Right atrium auricular region (tissue), 2 donors: ENCODE data around the gene HBE1. TPM values are rescaled to one million over a fixed set of nuclear protein-coding genes. Genes with fewer than 3 reads are reported as not detected.

ENCODE experiments used
- DNase-seq: peaks from one replicate; pipeline ENCODE4 v3.0.0-alpha.2; 2019; ENCODE audit warnings: low spot score
- H3K27ac ChIP-seq, 2 donors: fragments of 200-600 bp; sonication (generic); 1 replicate in 1 of 2; 2 replicates in 1 of 2; pipeline ENCODE4 v1.5.1; 2016 to 2019
- H3K27me3 ChIP-seq, 2 donors: fragments of 200-600 bp; sonication (generic); one replicate each; pipeline versions ENCODE4 v1.5.1 to v1.6.0; 2017 to 2019
- H3K36me3 ChIP-seq: fragments of 200-600 bp; sonication (generic); one replicate; pipeline ENCODE4 v1.5.1; 2016
- H3K4me1 ChIP-seq, 2 donors: fragments of 200-600 bp; sonication (generic); one replicate each; pipeline versions ENCODE4 v1.5.1 to v1.6.0; 2017 to 2019
- H3K4me3 ChIP-seq, 2 donors: fragments of 200-600 bp; sonication (generic); 1 replicate in 1 of 2; 2 replicates in 1 of 2; pipeline ENCODE4 v1.5.1; 2017 to 2019; ENCODE audit warnings: mild to moderate bottlenecking in 1 of 2, moderate library complexity in 1 of 2
- H3K9me3 ChIP-seq, 2 donors: fragments of 200-600 bp; sonication (generic); one replicate each; pipeline ENCODE4 v1.5.1; 2019
- CTCF ChIP-seq, 2 donors: fragments of 200-600 bp; sonication (generic); IDR thresholded peaks; one replicate each; pipeline ENCODE4 v1.5.1; 2019; ENCODE audit warnings: antibody characterized with exemption in 2 of 2
- total RNA-seq, 2 donors: library from RNA; depleted of rRNA; stranded (reverse); fragments of >200 nt; gene quantifications; one replicate each; pipeline ENCODE4 v1.1.0, GENCODE V29; 2016

Gene HBE1
- total RNA-seq, 2 donors from 2014 or later: not detected

GRCh38 chr11:5277807-5278382 lies 8.2 kb upstream of the HBE1 start:
- Histone ChIP-seq H3K36me3 (no peaks in the 10 kb centered on the region), H3K27ac (no peak overlapping the region), H3K9me3 (no peaks in the 10 kb centered on the region), H3K4me1 (no peaks in the 10 kb centered on the region), H3K27me3 (no peaks in the 10 kb centered on the region), H3K4me3 (no peak overlapping the region)
- no peak for TF ChIP-seq CTCF (IDR thresholded peaks at IDR 0.05)
- no peak for DNase-seq

GRCh38 chr11:5276697-5277096 lies 7.0 kb upstream of the HBE1 start:
- Histone ChIP-seq H3K9me3 (no peaks in the 10 kb centered on the region), H3K27me3 (no peaks in the 10 kb centered on the region)

GRCh38 chr11:5275369-5276110 lies 5.8 kb upstream of the HBE1 start:
- TF ChIP-seq CTCF (IDR thresholded peaks at IDR 0.05): no peak
- H3K27ac ChIP-seq: no peak overlapping the region
- H3K36me3 ChIP-seq: no peaks in the 10 kb centered on the region
- H3K4me1 ChIP-seq: no peaks in the 10 kb centered on the region
- DNase-seq: no peak
- H3K27me3 ChIP-seq: no peaks in the 10 kb centered on the region
- no peak overlapping the region for H3K4me3 ChIP-seq
- no peaks in the 10 kb centered on the region for H3K9me3 ChIP-seq

More at GRCh38 chr11:5276697-5277096, 7.0 kb upstream of the HBE1 start:
- Histone ChIP-seq H3K36me3 (no peaks in the 10 kb centered on the region), H3K4me3 (no peak overlapping the region), H3K27ac (no peak overlapping the region), H3K4me1 (no peaks in the 10 kb centered on the region)
- no peak for DNase-seq
- no peak for TF ChIP-seq CTCF (IDR thresholded peaks at IDR 0.05)

- H3K27me3 ChIP-seq: no peaks in the 10 kb centered on the region
- DNase-seq: no peak
- no peak for TF ChIP-seq CTCF (IDR thresholded peaks at IDR 0.05)
- H3K27ac ChIP-seq: no peak overlapping the region
- H3K9me3 ChIP-seq: no peaks in the 10 kb centered on the region
- no peak overlapping the region for H3K4me3 ChIP-seq
- no peaks in the 10 kb centered on the region for H3K4me1 ChIP-seq
- H3K36me3 ChIP-seq: no peaks in the 10 kb centered on the region
Measured at GRCh38 chr11:5274395-5274794, 4.7 kb upstream of the HBE1 start.

- TF ChIP-seq CTCF (IDR thresholded peaks at IDR 0.05): no peak
- Histone ChIP-seq H3K27me3 (no peaks in the 10 kb centered on the region), H3K36me3 (no peaks in the 10 kb centered on the region), H3K4me1 (no peaks in the 10 kb centered on the region), H3K9me3 (no peaks in the 10 kb centered on the region), H3K27ac (no peak overlapping the region), H3K4me3 (no peak overlapping the region)
- DNase-seq: no peak
Measured at GRCh38 chr11:5272395-5273017, 2.8 kb upstream of the HBE1 start.
